ENCODE results near the gene FRMD7. TPM values are rescaled to one million over a fixed set of nuclear protein-coding genes. Genes with fewer than 3 reads are reported as not detected.
"Not testable (repeated sequence)": the region's sequence is repeated elsewhere in the genome, so short reads cannot be mapped to it uniquely, and the experiment has no call there.

The FRMD7 gene
- total RNA-seq, 3 donors from 2014 or later: not detected

GRCh38 chrX:132063334-132063733, 64.5 kb downstream of the FRMD7 start:
- no peak for DNase-seq
- Histone ChIP-seq H3K9me3 (no peaks in the 10 kb centered on the region), H3K4me1 (ENCODE audit: low read depth) (no peaks in the 10 kb centered on the region), H3K36me3 (ENCODE audit: low read depth) (no peaks in the 10 kb centered on the region), H3K4me3 (no peak overlapping the region)
- ATAC-seq: no peak
- intact Hi-C loops (cut with DNase I, micrococcal nuclease): no loop called here
- TF ChIP-seq CTCF (IDR thresholded peaks at IDR 0.05): no peak

GRCh38 chrX:132059973-132060540, 67.8 kb downstream of the FRMD7 start:
- Histone ChIP-seq H3K4me3 (no peak overlapping the region), H3K9me3 (no peaks in the 10 kb centered on the region)
- intact Hi-C loops (cut with DNase I, micrococcal nuclease): no loop called here

GRCh38 chrX:132058975-132059374, 68.8 kb downstream of the FRMD7 start:
- no peaks in the 10 kb centered on the region for H3K36me3 ChIP-seq (ENCODE audit: low read depth)
- H3K9me3 ChIP-seq: no peaks in the 10 kb centered on the region
- no peak for TF ChIP-seq CTCF (IDR thresholded peaks at IDR 0.05)
- intact Hi-C loops (cut with DNase I, micrococcal nuclease): no loop called here
- H3K4me1 ChIP-seq (ENCODE audit: low read depth): no peaks in the 10 kb centered on the region
- ATAC-seq (no peak), DNase-seq (no peak)
- H3K4me3 ChIP-seq: no peak overlapping the region

More at GRCh38 chrX:132059973-132060540, 67.8 kb downstream of the FRMD7 start:
- TF ChIP-seq CTCF (IDR thresholded peaks at IDR 0.05): no peak
- ATAC-seq (no peak), DNase-seq (no peak)
- Histone ChIP-seq H3K4me1 (ENCODE audit: low read depth) (no peaks in the 10 kb centered on the region), H3K36me3 (ENCODE audit: low read depth) (no peaks in the 10 kb centered on the region)

GRCh38 chrX:132058050-132058449, 69.8 kb downstream of the FRMD7 start:
- H3K4me3 ChIP-seq: no peak overlapping the region
- intact Hi-C loops (cut with DNase I, micrococcal nuclease): no loop called here
- no peak for TF ChIP-seq CTCF (IDR thresholded peaks at IDR 0.05)
- no peaks in the 10 kb centered on the region for H3K36me3 ChIP-seq (ENCODE audit: low read depth)
- no peaks in the 10 kb centered on the region for H3K9me3 ChIP-seq
- H3K4me1 ChIP-seq (ENCODE audit: low read depth): no peaks in the 10 kb centered on the region
- ATAC-seq: no peak
- DNase-seq: no peak

GRCh38 chrX:132051778-132052177, 76.0 kb downstream of the FRMD7 start:
- ATAC-seq; DNase-seq; H3K36me3 ChIP-seq (ENCODE audit: low read depth); H3K9me3 ChIP-seq; H3K4me3 ChIP-seq; H3K4me1 ChIP-seq (ENCODE audit: low read depth); intact Hi-C loops (cut with DNase I, micrococcal nuclease): not testable (repeated sequence)

GRCh38 chrX:132046533-132046932, 81.3 kb downstream of the FRMD7 start:
- Histone ChIP-seq H3K4me1 (ENCODE audit: low read depth) (no peaks in the 10 kb centered on the region), H3K36me3 (ENCODE audit: low read depth) (no peaks in the 10 kb centered on the region), H3K9me3 (no peaks in the 10 kb centered on the region), H3K4me3 (no peak overlapping the region)
- no peak for TF ChIP-seq CTCF (IDR thresholded peaks at IDR 0.05)
- no peak for DNase-seq
- no peak for ATAC-seq
- intact Hi-C loops (cut with DNase I, micrococcal nuclease): no loop called here

All from mucosa of descending colon (tissue), 3 donors.